Trophoblast cell (in vitro differentiated cells and primary cell): ENCODE data around the gene SH3BP1.

Experiments
- DNase-seq, 2 donors: peaks; one replicate each; pipeline ENCODE4 v3.0.0-alpha.2; 2016
- H2AFZ ChIP-seq: 2 replicates; pipeline ENCODE4 v1.6.1; 2013; ENCODE audit warnings: low read length, moderate library complexity, mild to moderate bottlenecking; ENCODE audit not compliant: insufficient read depth, poor library complexity
- H2AK5ac ChIP-seq: 2 replicates; pipeline ENCODE4 v1.6.1; 2013; ENCODE audit warnings: mild to moderate bottlenecking, low read length
- H2BK120ac ChIP-seq: 2 replicates; pipeline ENCODE4 v1.6.1; 2013; ENCODE audit warnings: low read length, mild to moderate bottlenecking, moderate library complexity; ENCODE audit not compliant: insufficient read depth, poor library complexity
- H2BK12ac ChIP-seq: 2 replicates; pipeline ENCODE4 v1.6.1; 2013; ENCODE audit warnings: mild to moderate bottlenecking, low read length, moderate library complexity
- H2BK5ac ChIP-seq: 2 replicates; pipeline ENCODE4 v1.6.1; 2013; ENCODE audit warnings: low read length, low read depth, moderate library complexity, mild to moderate bottlenecking; ENCODE audit not compliant: poor library complexity
- H3K14ac ChIP-seq: 2 replicates; pipeline ENCODE4 v1.6.1; 2013; ENCODE audit warnings: mild to moderate bottlenecking, low read length
- H3K18ac ChIP-seq: 2 replicates; pipeline ENCODE4 v1.6.1; 2013; ENCODE audit warnings: mild to moderate bottlenecking, low read length
- H3K23ac ChIP-seq: 2 replicates; pipeline ENCODE4 v1.6.1; 2013; ENCODE audit warnings: low read length
- H3K27ac ChIP-seq: 2 replicates; pipeline ENCODE4 v1.5.1; 2013; ENCODE audit warnings: low read depth, mild to moderate bottlenecking, inconsistent platforms, low read length, moderate library complexity
- H3K27me3 ChIP-seq: 2 replicates; pipeline ENCODE4 v1.6.1; 2013; ENCODE audit warnings: inconsistent platforms, mild to moderate bottlenecking, low read length, moderate library complexity; ENCODE audit not compliant: insufficient read depth
- H3K36me3 ChIP-seq, 2 experiments: 1 replicate in 1 of 2; 2 replicates in 1 of 2; pipeline ENCODE4 v1.6.1; 2013; ENCODE audit warnings: low read length in 2 of 2, mild to moderate bottlenecking in 2 of 2, moderate library complexity in 1 of 2; ENCODE audit not compliant: insufficient read depth in 2 of 2, control insufficient read depth in 1 of 2
- H3K4ac ChIP-seq: 2 replicates; pipeline ENCODE4 v1.6.1; 2013; ENCODE audit warnings: low read depth, mild to moderate bottlenecking, low read length, moderate library complexity
- H3K4me1 ChIP-seq, 2 experiments: 1 replicate in 1 of 2; 2 replicates in 1 of 2; pipeline ENCODE4 v1.6.1; 2013; ENCODE audit warnings: low read length in 2 of 2, mild to moderate bottlenecking in 2 of 2, moderate library complexity in 1 of 2; ENCODE audit not compliant: insufficient read depth in 2 of 2, control insufficient read depth in 1 of 2
- H3K4me2 ChIP-seq: 2 replicates; pipeline ENCODE4 v1.6.1; 2013; ENCODE audit warnings: inconsistent platforms, mild to moderate bottlenecking, low read length, moderate library complexity
- H3K4me3 ChIP-seq: 2 replicates; pipeline ENCODE4 v1.5.1; 2013; ENCODE audit warnings: mild to moderate bottlenecking, low read depth, low read length, inconsistent platforms
- H3K79me1 ChIP-seq: one replicate; pipeline ENCODE4 v1.6.1; 2013; ENCODE audit warnings: low read length
- H3K79me2 ChIP-seq: 2 replicates; pipeline ENCODE4 v1.6.1; 2013; ENCODE audit warnings: low read length, mild to moderate bottlenecking; ENCODE audit not compliant: control insufficient read depth, insufficient read depth, poor library complexity
- H3K9ac ChIP-seq: 2 replicates; pipeline ENCODE4 v1.6.1; 2013; ENCODE audit warnings: mild to moderate bottlenecking, low read length
- H3K9me3 ChIP-seq: 2 replicates; pipeline ENCODE4 v1.6.1; 2013; ENCODE audit warnings: low read depth, mild to moderate bottlenecking, control low read depth, inconsistent platforms, low read length; ENCODE audit not compliant: insufficient read depth
- H4K12ac ChIP-seq: 2 replicates; pipeline ENCODE4 v1.6.1; 2013; ENCODE audit warnings: low read depth, mild to moderate bottlenecking, low read length, moderate library complexity
- H4K8ac ChIP-seq: 2 replicates; pipeline ENCODE4 v1.6.1; 2013; ENCODE audit warnings: low read depth, mild to moderate bottlenecking, low read length, moderate library complexity
- H4K91ac ChIP-seq: one replicate; pipeline ENCODE4 v1.6.1; 2013; ENCODE audit warnings: low read depth, mild to moderate bottlenecking, low read length, moderate library complexity
- WGBS: extraction: QIAGEN DNeasy Blood & Tissue Kit; methylation state at CpG from one replicate; pipeline ENCODE4 v1.1.7; 2013; ENCODE audit warnings: missing lambda C conversion rate; ENCODE audit not compliant: insufficient read length, insufficient coverage; ENCODE audit errors: extremely low coverage; 5-methylcytosine and 5-hydroxymethylcytosine counted together

SH3BP1 gene

DNA sequence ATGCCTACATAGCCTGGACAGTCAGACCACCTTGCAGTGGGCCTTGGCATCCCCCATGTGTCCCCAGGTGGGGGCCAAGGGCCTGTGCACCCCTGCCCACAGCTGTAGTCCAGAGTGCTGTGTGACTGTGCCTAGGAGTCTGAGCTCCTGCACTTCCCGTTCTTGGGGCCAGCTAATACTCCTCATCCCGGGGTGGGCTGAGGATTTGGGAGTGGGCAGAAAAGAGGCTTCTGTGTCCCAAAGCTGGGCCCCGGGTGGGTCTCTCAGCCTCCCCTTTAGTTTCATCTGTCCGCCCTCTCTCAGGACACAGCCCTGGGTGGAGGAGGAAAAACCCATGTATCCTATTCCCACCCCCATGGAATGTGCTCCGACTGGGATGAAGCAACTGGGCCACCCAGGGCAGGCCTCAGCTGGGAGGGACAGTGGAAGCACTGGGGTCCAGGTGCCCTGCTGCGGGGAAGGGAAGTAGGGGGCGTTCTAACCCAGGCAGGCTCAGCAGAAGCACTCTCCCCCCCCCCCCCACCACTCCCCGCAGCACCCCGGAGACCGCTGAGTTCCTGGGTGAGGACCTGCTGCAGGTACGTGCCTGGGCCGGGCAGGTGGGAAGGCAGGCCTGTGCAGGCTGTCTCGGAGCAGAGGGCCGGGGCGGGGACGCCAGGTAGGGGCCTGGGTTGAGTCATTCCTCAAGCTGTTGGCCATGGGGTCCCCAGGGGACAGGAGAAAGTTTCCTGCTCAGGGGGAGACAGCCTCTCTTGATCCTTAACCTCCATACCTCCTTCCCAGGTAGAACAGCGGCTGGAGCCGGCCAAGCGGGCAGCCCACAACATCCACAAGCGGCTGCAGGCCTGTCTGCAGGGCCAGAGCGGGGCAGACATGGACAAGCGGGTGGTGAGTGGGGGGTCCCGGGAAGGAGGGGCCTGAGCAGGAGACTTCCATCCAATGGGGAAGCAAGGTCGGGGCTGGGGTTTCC is 1.4 kb downstream of the SH3BP1 start:
- H3K23ac ChIP-seq = peak overlapping the region; percentile 11
- H4K91ac ChIP-seq = peak overlapping the region; percentile 95
- peak overlapping the region; percentile 90 for H3K18ac ChIP-seq
- no peaks in the 10 kb centered on the region for H3K27me3 ChIP-seq
- H3K9ac ChIP-seq = no peak overlapping the region
- H2AK5ac ChIP-seq = peak overlapping the region; percentile 92
- H3K4me2 ChIP-seq = peak overlapping the region; percentile 60
- peak overlapping the region; percentile 79 for H2BK120ac ChIP-seq
- H3K79me1 ChIP-seq = peaks cover 19% of the 10 kb centered on the region
- peaks cover 3% of the 10 kb centered on the region for H3K9me3 ChIP-seq
- H4K8ac ChIP-seq = peak overlapping the region; percentile 23
- H3K79me2 ChIP-seq = peaks cover 9% of the 10 kb centered on the region
- peaks cover 38 to 43% of the 10 kb centered on the region in 2 experiments for H3K36me3 ChIP-seq
- peak overlapping the region; percentile 86 for H2BK5ac ChIP-seq
- H4K12ac ChIP-seq = peak overlapping the region; percentile 10
- peaks cover 22 to 25% of the 10 kb centered on the region in 2 experiments for H3K4me1 ChIP-seq
- peak overlapping the region; percentile 93 for H2BK12ac ChIP-seq
- peak in 1 of 2 donors; percentile 58 for DNase-seq
- no peak overlapping the region for H2AFZ ChIP-seq
- H3K27ac ChIP-seq = peak overlapping the region; percentile 72
- H3K4ac ChIP-seq = peak overlapping the region; percentile 73
- H3K14ac ChIP-seq = peak overlapping the region; percentile 47
- H3K4me3 ChIP-seq = no peak overlapping the region
- no CpG with 5 or more reads among the region's 24 CpGs for WGBS

DNA sequence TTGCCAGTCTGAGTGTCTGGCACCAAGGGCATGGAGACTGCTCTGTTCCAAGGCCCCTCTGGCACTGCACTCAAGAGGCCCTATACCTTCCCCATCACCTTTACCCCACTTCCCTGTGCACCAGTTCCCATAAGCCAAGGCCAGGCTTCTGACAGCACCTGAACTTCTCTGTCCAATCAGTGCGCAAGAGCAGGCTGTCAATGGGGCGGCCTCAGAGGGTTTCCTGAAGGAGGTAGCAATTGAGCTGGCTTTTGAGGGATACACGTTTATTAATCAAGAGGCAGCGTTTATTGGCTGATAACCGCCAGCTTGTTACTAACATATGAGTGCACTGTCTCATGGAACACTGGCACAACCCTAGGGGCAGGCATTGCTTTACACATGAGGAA is 2.1 kb downstream of the SH3BP1 start:
- no peak overlapping the region for H2BK12ac ChIP-seq
- H3K23ac ChIP-seq = no peak overlapping the region
- H2BK120ac ChIP-seq = no peak overlapping the region
- no peak overlapping the region for H2AFZ ChIP-seq
- no peak for DNase-seq
- H3K27me3 ChIP-seq = no peaks in the 10 kb centered on the region
- peaks cover 9% of the 10 kb centered on the region for H3K79me2 ChIP-seq
- no peak overlapping the region for H4K12ac ChIP-seq
- H3K4ac ChIP-seq = peak overlapping the region; percentile 39
- peak overlapping the region; percentile 95 for H4K91ac ChIP-seq
- no peak overlapping the region for H4K8ac ChIP-seq
- peak overlapping the region; percentile 66 for H2BK5ac ChIP-seq
- peaks cover 19% of the 10 kb centered on the region for H3K79me1 ChIP-seq
- no peak overlapping the region for H3K9ac ChIP-seq
- peak overlapping the region; percentile 19 for H3K14ac ChIP-seq
- no peak overlapping the region for H3K4me3 ChIP-seq
- H3K4me2 ChIP-seq = peak overlapping the region; percentile 60
- H3K9me3 ChIP-seq = peaks cover 3% of the 10 kb centered on the region
- peaks cover 41 to 45% of the 10 kb centered on the region in 2 experiments for H3K36me3 ChIP-seq
- peaks cover 19 to 25% of the 10 kb centered on the region in 2 experiments for H3K4me1 ChIP-seq
- WGBS = no CpG with 5 or more reads among the region's 5 CpGs
- peak overlapping the region; percentile 72 for H3K27ac ChIP-seq
- H3K18ac ChIP-seq = peak overlapping the region; percentile 39
- H2AK5ac ChIP-seq = no peak overlapping the region

DNA sequence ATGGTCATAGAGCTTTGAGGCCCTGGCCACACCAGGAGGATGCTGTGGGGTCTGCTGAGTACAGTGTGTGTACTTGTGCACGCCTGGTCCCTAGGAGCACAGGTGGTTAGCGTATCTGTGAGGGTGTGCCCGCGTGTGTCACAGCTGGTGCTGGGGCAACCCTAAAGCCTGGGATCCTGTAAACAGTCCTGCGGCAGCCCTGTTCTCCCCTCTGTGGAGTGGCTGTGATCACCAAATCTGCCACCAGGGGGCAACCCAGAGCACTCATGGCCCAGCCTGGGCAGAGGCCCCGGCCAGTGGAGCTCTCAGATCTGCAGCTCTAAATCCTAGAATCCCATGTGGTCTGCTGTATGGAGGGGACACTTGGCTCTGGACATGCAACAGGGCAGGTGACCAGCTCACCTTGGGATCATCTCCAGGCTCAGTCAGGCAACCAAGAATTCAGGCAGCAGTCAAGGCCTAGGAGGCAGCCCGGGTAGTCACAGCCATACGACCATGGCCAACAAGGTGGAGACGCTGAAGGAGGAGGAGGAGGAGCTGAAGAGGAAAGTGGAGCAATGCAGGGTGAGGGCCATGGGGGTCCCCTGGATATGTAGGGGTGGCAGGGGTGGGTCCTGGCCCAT is 3.9 kb downstream of the SH3BP1 start:
- WGBS = no CpG with 5 or more reads among the region's 9 CpGs

DNA sequence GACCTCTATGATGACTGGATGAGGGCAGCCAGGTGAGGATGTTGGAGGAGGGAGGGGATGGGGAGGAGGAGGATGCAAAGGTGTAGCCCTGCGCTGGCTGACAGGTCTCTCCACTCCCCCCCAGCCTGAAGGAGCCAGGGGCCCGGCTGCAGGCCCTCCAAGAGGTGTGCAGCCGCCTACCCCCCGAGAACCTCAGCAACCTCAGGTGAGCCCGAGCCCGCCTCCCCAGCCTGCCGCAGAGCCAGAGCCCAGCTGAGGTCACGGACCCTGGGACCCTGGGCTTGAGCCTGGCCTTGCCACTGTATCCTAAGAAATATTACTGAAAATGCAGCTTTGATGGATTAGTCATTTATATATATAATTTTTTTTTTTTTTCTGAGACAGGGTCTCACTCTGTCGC is 7.8 kb downstream of the SH3BP1 start:
- no peak overlapping the region for H3K18ac ChIP-seq
- no peak overlapping the region for H3K4me2 ChIP-seq
- peaks cover 80 to 81% of the 10 kb centered on the region in 2 experiments for H3K36me3 ChIP-seq
- H4K8ac ChIP-seq = no peak overlapping the region
- no peak overlapping the region for H2BK5ac ChIP-seq
- WGBS = no CpG with 5 or more reads among the region's 9 CpGs
- H4K91ac ChIP-seq = no peak overlapping the region
- H3K79me2 ChIP-seq = no peaks in the 10 kb centered on the region
- no peak overlapping the region for H2BK120ac ChIP-seq
- H3K27ac ChIP-seq = no peak overlapping the region
- no peak overlapping the region for H2AK5ac ChIP-seq
- H3K23ac ChIP-seq = no peak overlapping the region
- no peaks in the 10 kb centered on the region for H3K27me3 ChIP-seq
- H3K4me3 ChIP-seq = no peak overlapping the region
- H3K4ac ChIP-seq = no peak overlapping the region
- H2AFZ ChIP-seq = no peak overlapping the region
- H3K4me1 ChIP-seq = no peaks in the 10 kb centered on the region
- no peak overlapping the region for H2BK12ac ChIP-seq
- H3K14ac ChIP-seq = no peak overlapping the region
- no peak overlapping the region for H3K9ac ChIP-seq
- no peak overlapping the region for H4K12ac ChIP-seq
- peaks cover 4% of the 10 kb centered on the region for H3K9me3 ChIP-seq
- no peak for DNase-seq
- no peaks in the 10 kb centered on the region for H3K79me1 ChIP-seq

More for the DNA sequence above, 3.9 kb downstream of the SH3BP1 start:
- Histone ChIP-seq H3K27me3 (no peaks in the 10 kb centered on the region), H3K9me3 (peaks cover 3% of the 10 kb centered on the region), H4K8ac (no peak overlapping the region), H2BK5ac (no peak overlapping the region), H4K91ac (no peak overlapping the region), H3K4me1 (peaks cover 19 to 23% of the 10 kb centered on the region in 2 experiments), H2AK5ac (no peak overlapping the region), H3K79me2 (peaks cover 9% of the 10 kb centered on the region), H3K9ac (no peak overlapping the region), H2BK120ac (no peak overlapping the region), H3K23ac (no peak overlapping the region), H3K27ac (no peak overlapping the region), H4K12ac (no peak overlapping the region), H3K4me3 (no peak overlapping the region), H3K4ac (no peak overlapping the region), H3K18ac (peak overlapping the region; percentile 7), H3K14ac (no peak overlapping the region), H2AFZ (no peak overlapping the region), H2BK12ac (no peak overlapping the region), H3K36me3 (peaks cover 56 to 60% of the 10 kb centered on the region in 2 experiments), H3K4me2 (no peak overlapping the region), H3K79me1 (peaks cover 19% of the 10 kb centered on the region)
- peak; percentile 72 to 91 for DNase-seq
